Measurements from ENCODE around the gene EPYC. TPM values are rescaled to one million over a fixed set of nuclear protein-coding genes. Genes with fewer than 3 reads are reported as not detected.

Gene EPYC
- total RNA-seq, 1 donor from 2014 or later: 0.39 TPM

- TF ChIP-seq CTCF (IDR thresholded peaks at IDR 0.05; ENCODE audit: insufficient read depth, low read depth, low read length) (no peak), EZH2 (IDR thresholded peaks at IDR 0.05; ENCODE audit: insufficient read depth, low read length) (no peak)
- Histone ChIP-seq H3K9ac (ENCODE audit: low read length) (no peak overlapping the region), H3K27ac (ENCODE audit: low read depth, low read length) (no peak overlapping the region), H3K27me3 (ENCODE audit: insufficient read depth, low read length) (no peaks in the 10 kb centered on the region), H3K36me3 (ENCODE audit: insufficient read depth, low read length) (no peaks in the 10 kb centered on the region), H3K4me1 (ENCODE audit: insufficient read depth, low read length) (no peaks in the 10 kb centered on the region), H2AFZ (ENCODE audit: low read depth, low read length) (no peak overlapping the region), H3K4me3 (ENCODE audit: insufficient read depth, low read depth, low read length) (no peak overlapping the region), H3K4me2 (ENCODE audit: low read length) (no peak overlapping the region), H3K9me3 (ENCODE audit: insufficient read depth, low read depth, low read length) (no peaks in the 10 kb centered on the region), H3K79me2 (ENCODE audit: insufficient read depth, low read length) (no peaks in the 10 kb centered on the region), H4K20me1 (ENCODE audit: insufficient read depth, low read length) (no peaks in the 10 kb centered on the region)
- Mint-ChIP-seq H3K36me3 (ENCODE audit: low read depth, unreplicated experiment) (no peaks in the 10 kb centered on the region), H3K9me3 (ENCODE audit: unreplicated experiment) (no peaks in the 10 kb centered on the region), H3K27me3 (ENCODE audit: low read depth, unreplicated experiment) (peaks cover 3% of the 10 kb centered on the region), H3K4me3 (ENCODE audit: unreplicated experiment) (no peak overlapping the region), H3K27ac (ENCODE audit: unreplicated experiment) (no peak overlapping the region), H3K4me1 (ENCODE audit: low read depth, unreplicated experiment) (peaks cover 1% of the 10 kb centered on the region)
- FAIRE-seq: no peak
- no peak for DNase-seq (ENCODE audit: low read depth)
Measured at GRCh38 chr12:90953956-90954421, 50.8 kb downstream of the EPYC start.

- DNase-seq (ENCODE audit: low read depth) (no peak), FAIRE-seq (no peak)
- H3K4me1 Mint-ChIP-seq (ENCODE audit: low read depth, unreplicated experiment): peaks cover 1% of the 10 kb centered on the region
- Histone ChIP-seq H3K9ac (ENCODE audit: low read length) (no peak overlapping the region), H3K27me3 (ENCODE audit: insufficient read depth, low read length) (no peaks in the 10 kb centered on the region), H3K36me3 (ENCODE audit: insufficient read depth, low read length) (no peaks in the 10 kb centered on the region), H3K4me1 (ENCODE audit: insufficient read depth, low read length) (no peaks in the 10 kb centered on the region), H2AFZ (ENCODE audit: low read depth, low read length) (no peak overlapping the region), H4K20me1 (ENCODE audit: insufficient read depth, low read length) (no peaks in the 10 kb centered on the region), H3K4me3 (ENCODE audit: insufficient read depth, low read depth, low read length) (no peak overlapping the region), H3K79me2 (ENCODE audit: insufficient read depth, low read length) (no peaks in the 10 kb centered on the region), H3K27ac (ENCODE audit: low read depth, low read length) (no peak overlapping the region), H3K9me3 (ENCODE audit: insufficient read depth, low read depth, low read length) (no peaks in the 10 kb centered on the region), H3K4me2 (ENCODE audit: low read length) (no peak overlapping the region)
- H3K27ac Mint-ChIP-seq (ENCODE audit: unreplicated experiment): no peak overlapping the region
- TF ChIP-seq CTCF (IDR thresholded peaks at IDR 0.05; ENCODE audit: insufficient read depth, low read depth, low read length) (no peak), EZH2 (IDR thresholded peaks at IDR 0.05; ENCODE audit: insufficient read depth, low read length) (no peak)
- no peaks in the 10 kb centered on the region for H3K9me3 Mint-ChIP-seq (ENCODE audit: unreplicated experiment)
- no peaks in the 10 kb centered on the region for H3K36me3 Mint-ChIP-seq (ENCODE audit: low read depth, unreplicated experiment)
- peaks cover 3% of the 10 kb centered on the region for H3K27me3 Mint-ChIP-seq (ENCODE audit: low read depth, unreplicated experiment)
- H3K4me3 Mint-ChIP-seq (ENCODE audit: unreplicated experiment): no peak overlapping the region
Measured at GRCh38 chr12:90951432-90952105, 53.2 kb downstream of the EPYC start.

DNA sequence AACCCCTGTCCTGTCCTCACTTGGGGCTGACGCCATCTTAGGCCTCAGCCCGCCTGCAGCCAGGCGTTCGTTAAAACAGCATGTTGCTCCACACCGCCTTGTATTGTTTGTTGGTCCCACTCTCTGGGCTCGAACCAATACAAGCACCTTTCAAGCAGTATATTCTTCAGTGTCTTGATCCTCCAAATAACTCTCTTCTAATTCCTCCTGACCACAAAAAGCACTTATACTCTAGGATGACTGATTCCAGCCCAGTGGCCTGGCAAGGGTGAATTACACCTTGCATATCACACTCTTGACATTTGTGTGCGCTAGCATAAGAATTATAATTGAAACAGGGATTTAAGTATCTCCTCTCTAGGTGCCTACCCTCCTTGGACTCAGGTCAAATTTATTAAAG is 56.9 kb downstream of the EPYC start:
- Mint-ChIP-seq H3K4me1 (ENCODE audit: low read depth, unreplicated experiment) (peaks cover 1% of the 10 kb centered on the region), H3K27ac (ENCODE audit: unreplicated experiment) (no peak overlapping the region), H3K4me3 (ENCODE audit: unreplicated experiment) (no peak overlapping the region), H3K27me3 (ENCODE audit: low read depth, unreplicated experiment) (no peaks in the 10 kb centered on the region), H3K9me3 (ENCODE audit: unreplicated experiment) (no peaks in the 10 kb centered on the region), H3K36me3 (ENCODE audit: low read depth, unreplicated experiment) (no peaks in the 10 kb centered on the region)
- FAIRE-seq (no peak), DNase-seq (ENCODE audit: low read depth) (no peak)
- TF ChIP-seq CTCF (IDR thresholded peaks at IDR 0.05; ENCODE audit: insufficient read depth, low read depth, low read length) (no peak), EZH2 (IDR thresholded peaks at IDR 0.05; ENCODE audit: insufficient read depth, low read length) (no peak)
- H3K9ac ChIP-seq (ENCODE audit: low read length): no peak overlapping the region
- no peaks in the 10 kb centered on the region for H3K9me3 ChIP-seq (ENCODE audit: insufficient read depth, low read depth, low read length)
- H2AFZ ChIP-seq (ENCODE audit: low read depth, low read length): no peak overlapping the region
- H3K27ac ChIP-seq (ENCODE audit: low read depth, low read length): no peak overlapping the region
- H3K36me3 ChIP-seq (ENCODE audit: insufficient read depth, low read length): no peaks in the 10 kb centered on the region
- no peak overlapping the region for H3K4me3 ChIP-seq (ENCODE audit: insufficient read depth, low read depth, low read length)
- H3K4me2 ChIP-seq (ENCODE audit: low read length): no peak overlapping the region
- no peaks in the 10 kb centered on the region for H4K20me1 ChIP-seq (ENCODE audit: insufficient read depth, low read length)
- no peaks in the 10 kb centered on the region for H3K79me2 ChIP-seq (ENCODE audit: insufficient read depth, low read length)
- H3K27me3 ChIP-seq (ENCODE audit: insufficient read depth, low read length): no peaks in the 10 kb centered on the region
- no peaks in the 10 kb centered on the region for H3K4me1 ChIP-seq (ENCODE audit: insufficient read depth, low read length)
